ENCODE data around the gene MSANTD3.
"Not testable (repeated sequence)": the region's sequence is repeated elsewhere in the genome, so short reads cannot be mapped to it uniquely, and the experiment has no call there.

The MSANTD3 gene

DNA sequence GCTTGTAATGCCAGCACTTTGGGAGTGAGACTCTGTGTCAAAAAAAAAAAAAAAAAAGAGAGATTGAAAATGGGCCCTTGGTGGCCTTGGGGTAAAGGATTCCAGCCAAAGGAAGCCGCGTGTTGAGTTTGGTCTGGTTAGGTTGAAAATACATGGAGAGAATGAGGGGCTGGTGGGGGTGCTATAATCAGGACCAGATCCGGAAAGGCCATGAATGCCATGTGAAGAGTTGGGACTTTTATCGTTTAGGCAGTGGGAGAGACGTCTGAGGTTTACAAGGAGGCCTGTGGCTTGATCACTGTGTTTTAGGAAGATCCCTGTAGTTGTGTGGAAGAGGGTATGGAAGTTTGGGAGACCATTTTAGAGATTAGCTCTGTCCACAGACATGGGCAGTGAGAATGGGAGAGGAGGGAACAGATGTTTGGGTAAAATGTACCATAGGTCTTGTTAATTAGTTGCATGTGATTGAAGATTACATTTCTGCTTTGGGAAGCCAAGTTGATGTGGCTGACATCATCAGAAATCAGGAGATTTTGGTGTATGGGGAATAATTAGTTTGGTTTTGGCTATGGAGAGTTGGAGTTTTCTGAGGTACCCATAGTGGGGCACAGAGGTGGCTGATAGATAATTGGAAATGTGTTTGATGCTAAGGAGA lies 3.5 kb downstream of the MSANTD3 start:
- DNase-seq: no peak

DNA sequence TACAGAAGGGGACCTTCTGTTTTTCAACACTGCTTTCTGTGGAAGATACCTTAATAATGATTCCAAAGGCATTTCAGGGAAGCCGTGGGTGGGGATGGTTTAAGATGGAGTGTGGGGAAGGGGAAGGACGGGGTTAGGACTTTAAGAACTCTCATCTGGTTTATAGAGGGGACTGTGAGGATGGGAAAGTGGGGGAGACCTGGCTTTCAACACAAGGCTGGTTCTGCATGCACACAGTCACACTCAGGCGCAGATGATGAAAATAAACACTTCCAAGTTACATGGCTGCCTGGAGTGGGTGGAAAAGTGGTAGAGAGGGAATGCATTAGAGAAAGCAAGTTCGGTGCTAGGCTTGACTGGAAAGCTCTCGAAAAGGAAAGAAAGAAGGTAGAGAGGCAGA lies 4.9 kb downstream of the MSANTD3 start:
- no peak for DNase-seq

GRCh38 chr9:100432736-100433135 lies 5.8 kb downstream of the MSANTD3 start:
- DNase-seq: no peak

- no peak for DNase-seq
These were observed 9.6 kb downstream of the MSANTD3 start for GRCh38 chr9:100436571-100436970.

DNA sequence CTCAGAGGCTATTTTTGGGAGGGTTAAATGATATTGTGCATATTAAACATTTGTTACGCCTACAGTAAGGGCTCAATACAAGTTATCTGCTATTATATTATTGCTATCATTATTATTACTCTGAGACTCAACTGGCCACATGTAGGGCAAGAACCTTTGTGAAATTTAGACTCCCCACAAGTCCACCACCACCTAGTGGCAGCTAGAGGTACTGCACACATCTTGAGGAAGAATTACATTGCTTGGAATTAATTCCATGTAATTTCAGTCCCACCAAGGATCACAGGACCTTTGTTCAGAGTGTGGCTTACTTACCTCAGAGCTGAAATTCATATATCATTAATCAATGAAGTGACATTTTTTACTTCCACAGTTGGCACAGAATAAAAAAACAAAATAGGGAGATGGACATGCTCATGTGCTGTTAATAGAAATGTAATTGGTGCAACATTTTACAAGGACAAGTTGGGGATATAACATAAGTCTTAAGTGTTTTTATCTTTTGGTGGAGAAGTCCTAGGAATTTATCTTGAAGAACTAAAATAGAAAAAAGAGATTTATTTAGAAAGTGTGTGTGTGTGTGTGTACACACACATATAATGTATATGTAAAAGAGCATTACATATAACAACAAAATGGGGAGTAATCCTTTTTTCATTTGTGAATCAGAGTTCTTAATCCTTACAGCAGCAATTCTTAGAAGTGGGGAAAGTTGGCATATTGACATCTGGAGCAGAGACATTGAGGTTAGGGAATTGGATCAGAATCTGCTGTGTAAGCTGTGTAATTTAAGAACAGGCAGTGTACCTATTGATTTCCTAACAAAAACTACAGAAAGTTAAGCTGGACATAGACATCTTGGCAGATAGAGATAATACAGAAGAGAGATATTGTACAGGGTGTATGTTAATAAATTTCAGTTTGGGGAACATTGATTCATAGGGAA lies 11.2 kb downstream of the MSANTD3 start:
- DNase-seq: peak; percentile 69

DNA sequence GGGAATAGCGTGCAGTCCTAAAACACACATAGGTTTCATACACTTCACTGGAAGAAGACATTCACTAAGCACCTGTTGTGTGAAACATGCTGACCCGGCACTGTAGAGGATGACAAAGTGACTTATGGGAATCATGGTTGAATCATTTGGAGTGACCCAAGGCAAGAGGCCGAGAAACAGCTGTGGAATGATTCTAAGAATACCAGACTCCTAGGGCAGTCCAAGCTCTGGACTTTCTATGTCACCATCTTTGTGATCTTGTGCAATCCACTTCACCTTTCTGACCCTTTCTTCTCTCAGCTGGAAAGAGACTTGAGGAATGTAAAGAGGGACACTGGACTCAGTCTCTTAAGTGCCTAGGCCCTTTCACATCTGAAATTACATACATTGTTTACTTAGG lies 13.1 kb downstream of the MSANTD3 start:
- no peak for DNase-seq

DNA sequence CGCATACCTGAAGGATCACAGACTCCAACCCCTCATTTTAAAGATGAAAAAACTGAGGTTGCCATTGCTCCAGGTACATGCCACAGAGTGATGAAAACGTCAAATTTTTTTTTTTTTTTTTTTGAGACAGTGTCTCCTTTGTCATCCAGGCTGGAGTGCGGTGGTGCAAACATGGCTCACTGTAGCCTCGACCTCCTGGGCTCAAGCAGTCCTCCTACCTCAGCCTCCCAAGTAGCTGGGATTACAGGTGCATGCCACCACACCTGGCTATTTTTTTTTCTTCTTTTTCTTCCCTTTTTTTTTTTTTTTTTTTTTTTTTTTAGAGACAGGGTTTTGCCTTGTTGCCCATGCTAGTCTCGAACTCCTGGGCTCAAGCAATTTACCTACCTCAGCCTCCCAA lies 13.5 kb downstream of the MSANTD3 start:
- not testable (repeated sequence) for DNase-seq

GRCh38 chr9:100441911-100442361 lies 15.0 kb downstream of the MSANTD3 start:
- DNase-seq: no peak

DNA sequence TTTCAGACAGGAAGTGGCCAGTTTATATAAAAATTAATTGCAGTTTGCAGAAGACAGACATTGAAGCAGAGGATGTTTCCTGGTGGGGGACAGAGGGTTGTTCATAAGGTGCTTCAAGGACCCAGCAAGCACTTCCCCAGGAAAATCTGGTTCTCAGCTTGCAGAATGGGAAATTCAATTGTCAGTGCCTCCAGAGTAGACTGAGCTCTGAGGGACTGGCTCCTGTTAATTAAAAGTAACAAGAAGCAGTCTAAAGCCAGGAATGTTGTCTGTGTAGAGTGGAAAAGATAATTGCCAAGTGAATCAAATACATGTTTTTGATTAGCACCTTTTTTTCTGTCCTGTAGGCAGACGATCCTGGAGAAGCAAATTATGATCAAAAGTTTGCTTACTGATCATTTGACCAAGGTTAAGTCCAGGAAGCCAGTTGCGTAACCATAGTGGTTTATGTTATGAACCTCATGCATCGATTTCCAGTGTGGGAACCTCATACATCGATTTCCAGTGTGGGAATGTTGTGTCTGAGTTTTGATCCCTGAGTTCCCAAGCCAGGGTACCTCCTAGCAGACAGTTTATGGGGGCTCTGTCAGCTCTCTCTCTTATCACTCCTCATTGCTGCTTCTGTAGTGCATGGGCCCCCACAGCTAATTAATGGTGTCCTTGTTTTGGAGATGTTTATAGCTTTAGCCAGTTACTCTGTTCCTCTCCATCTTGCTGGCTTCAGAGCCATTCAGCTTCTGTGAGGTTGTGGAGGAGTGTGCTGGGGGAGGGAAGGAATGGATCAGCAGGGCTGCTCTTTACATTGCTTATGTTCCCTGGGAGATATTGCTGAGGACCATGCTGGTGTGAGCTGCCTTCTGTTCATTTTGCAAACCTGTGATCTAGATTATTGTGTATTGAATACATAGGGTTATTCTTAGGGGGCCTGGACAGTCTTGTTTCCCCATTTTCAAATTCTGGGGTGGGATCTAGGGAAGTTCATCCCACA lies 17.1 kb downstream of the MSANTD3 start:
- no peak for DNase-seq

DNA sequence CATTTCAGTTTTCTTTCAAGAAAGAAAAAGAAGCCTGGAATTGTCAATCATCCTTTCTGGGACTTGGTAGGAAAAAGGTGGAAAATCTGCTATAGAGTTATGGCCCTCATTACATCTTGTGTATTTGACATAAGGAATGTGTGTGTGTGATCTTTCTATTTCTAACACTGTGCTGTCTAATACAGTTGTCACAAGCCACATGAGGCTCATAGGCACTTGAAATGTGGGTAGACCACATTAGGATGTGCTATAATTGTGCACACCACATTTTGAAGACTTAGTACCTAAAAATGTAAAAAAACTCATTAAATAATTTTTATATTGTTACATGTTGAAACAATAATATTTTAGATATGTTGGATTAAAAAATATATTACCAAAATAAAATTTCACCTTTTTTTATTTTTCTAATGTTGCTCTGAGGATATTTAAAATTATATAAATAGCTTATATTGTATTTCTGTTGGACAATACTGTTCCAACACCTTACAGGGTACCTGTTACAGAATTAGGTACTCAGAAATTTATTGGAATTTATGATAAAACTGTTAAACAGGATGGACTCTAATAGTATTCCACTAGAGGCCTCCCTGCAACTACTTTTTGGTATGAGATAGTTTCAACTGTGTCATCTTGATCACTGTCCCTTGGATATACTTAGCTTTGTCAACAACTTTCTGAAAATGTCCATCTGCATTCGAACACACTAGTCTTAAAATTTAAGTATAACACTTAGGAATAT lies 18.4 kb downstream of the MSANTD3 start:
- DNase-seq: no peak

GRCh38 chr9:100445903-100446549 lies 19.1 kb downstream of the MSANTD3 start:
- no peak for DNase-seq

DNA sequence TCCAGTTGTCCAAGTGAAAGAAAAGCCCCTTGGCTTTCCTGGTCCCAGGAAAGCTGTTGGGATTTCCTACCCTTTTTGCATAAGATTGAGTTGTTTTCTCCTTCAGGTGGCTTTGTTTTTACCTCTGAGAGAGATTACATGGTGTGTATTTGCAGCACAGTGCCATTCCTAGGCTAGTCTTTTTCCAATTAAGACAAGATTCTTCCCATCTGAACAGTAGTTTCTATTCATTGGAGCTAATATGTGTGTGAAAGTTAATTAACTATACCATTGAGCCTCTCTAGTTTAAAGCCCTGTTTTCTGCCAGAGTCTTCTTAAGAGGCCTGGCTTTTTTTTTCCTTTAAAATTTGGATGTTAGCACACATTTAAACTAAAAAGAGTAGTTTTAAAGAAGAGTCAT lies 20.1 kb downstream of the MSANTD3 start:
- DNase-seq: no peak

GRCh38 chr9:100448266-100448665 lies 21.3 kb downstream of the MSANTD3 start:
- no peak for DNase-seq

DNA sequence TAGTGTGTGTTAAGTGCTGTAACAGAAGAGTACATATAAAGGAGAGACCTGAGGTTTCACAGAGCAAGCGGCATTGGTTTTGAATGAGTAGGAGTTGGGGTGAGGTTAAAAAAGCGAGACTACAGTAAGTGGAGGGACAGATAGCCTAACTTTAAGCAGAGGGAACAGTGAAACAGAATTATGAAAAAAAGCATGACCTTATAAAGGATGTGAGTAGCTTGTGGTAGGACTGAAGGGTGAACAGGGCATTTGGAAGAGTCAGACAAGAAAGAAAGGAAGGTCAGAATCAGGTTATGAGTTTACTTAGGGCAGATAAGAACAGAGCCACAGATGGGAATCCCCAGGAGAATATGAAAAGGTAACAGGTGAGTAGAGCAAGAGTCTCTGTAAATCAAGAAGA lies 22.5 kb downstream of the MSANTD3 start:
- DNase-seq: no peak

- no peak for DNase-seq
These were observed 26.0 kb downstream of the MSANTD3 start for GRCh38 chr9:100452894-100453293.

- DNase-seq: no peak
These were observed 28.5 kb downstream of the MSANTD3 start for GRCh38 chr9:100455470-100455869.

GRCh38 chr9:100457517-100457916 lies 30.6 kb downstream of the MSANTD3 start:
- no peak for DNase-seq

DNA sequence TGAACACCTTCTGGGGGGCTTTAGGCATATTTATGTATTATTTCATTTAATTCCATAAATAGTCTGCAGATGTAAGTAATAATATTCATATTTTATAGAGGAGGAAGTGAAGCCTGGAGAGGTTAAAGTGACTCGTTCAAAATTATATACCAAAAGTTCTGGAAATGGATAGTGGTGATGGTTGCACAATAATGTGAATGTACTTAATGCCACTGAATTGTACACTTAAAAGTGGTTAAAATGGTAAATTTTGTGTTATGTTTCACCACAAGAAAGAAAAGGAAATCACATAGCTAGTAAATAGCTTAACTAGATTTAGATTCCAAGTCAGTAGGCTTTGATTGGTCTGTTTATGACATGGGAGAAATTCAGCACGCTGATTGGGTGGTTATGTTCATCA lies 33.0 kb downstream of the MSANTD3 start:
- no peak for DNase-seq

- no peak for DNase-seq
These were observed 38.3 kb downstream of the MSANTD3 start for GRCh38 chr9:100465274-100465673.

DNA sequence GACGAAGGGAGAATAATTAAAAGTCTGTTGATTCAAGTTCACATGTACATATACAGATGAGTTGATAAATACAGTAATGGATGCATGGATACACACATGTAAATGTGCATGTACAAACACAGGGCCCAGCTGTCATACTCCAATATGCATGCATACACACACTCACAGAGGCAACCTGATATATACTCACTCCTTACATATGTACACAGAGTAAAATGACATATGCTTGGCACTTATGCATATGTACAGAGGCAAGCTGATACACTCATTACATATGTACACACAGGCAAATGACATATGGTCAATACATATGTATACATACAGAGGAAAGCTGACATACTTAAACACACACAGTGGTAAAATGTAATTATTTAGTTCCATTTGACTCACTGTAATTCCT lies 38.8 kb downstream of the MSANTD3 start:
- DNase-seq: no peak

- DNase-seq: no peak
These were observed 39.4 kb downstream of the MSANTD3 start for GRCh38 chr9:100466171-100466828.
